Activated B cell treated with CpG ODN at 0.5 μM for 24 hours (primary cell): ENCODE measurements around the gene ARF6. TPM values are rescaled to one million over a fixed set of nuclear protein-coding genes. Genes with fewer than 3 reads are reported as not detected.

Experiments used
- ATAC-seq: fragments of 200-7000 bp; cut with Tn5 transposase; one replicate; pipeline ENCODE4 v1.10.0; 2021; ENCODE audit warnings: low read depth, mild to moderate bottlenecking, moderate library complexity
- CTCF ChIA-PET: fragments of 350-600 bp; sonication (Branson Sonifier 250); formaldehyde crosslinking; loops from one replicate; lab custom pipeline; 2021; ENCODE audit warnings: antibody characterized with exemption; lab: Charles Lee
- POLR2A ChIA-PET: fragments of 350-600 bp; sonication (Branson Sonifier 250); formaldehyde crosslinking; loops from one replicate; lab custom pipeline; 2021; ENCODE audit warnings: antibody characterized with exemption; lab: Charles Lee
- DNase-seq: peaks from one replicate; pipeline ENCODE4 v3.0.0; 2022
- H3K27ac Mint-ChIP-seq: one replicate; pipeline ENCODE4 v1.8.0; 2020; ENCODE audit warnings: mixed read lengths
- H3K27me3 Mint-ChIP-seq: one replicate; pipeline ENCODE4 v1.8.0; 2021; ENCODE audit warnings: mixed read lengths
- H3K36me3 Mint-ChIP-seq: one replicate; pipeline ENCODE4 v1.8.0; 2021; ENCODE audit warnings: low read depth, mixed read lengths
- H3K4me1 Mint-ChIP-seq: one replicate; pipeline ENCODE4 v1.8.0; 2021; ENCODE audit warnings: mixed read lengths
- H3K4me3 Mint-ChIP-seq: one replicate; pipeline ENCODE4 v1.8.0; 2020; ENCODE audit warnings: mild to moderate bottlenecking, mixed read lengths
- H3K9me3 Mint-ChIP-seq: one replicate; pipeline ENCODE4 v1.8.0; 2020; ENCODE audit warnings: mixed read lengths
- CTCF ChIP-seq: fragments of 200-600 bp; IDR thresholded peaks from one replicate; pipeline ENCODE4 v1.8.0; 2022; ENCODE audit warnings: antibody characterized with exemption, mild to moderate bottlenecking
- intact Hi-C: fragments of 100-400 bp; cut with micrococcal nuclease; formaldehyde crosslinking; loops from one replicate; pipeline ENCODE4 v1.15.1; 2024
- total RNA-seq: library from RNA; stranded (reverse); gene quantifications from 2 replicates; pipeline ENCODE4 v1.2.3, GENCODE V29; 2022

The ARF6 gene
- total RNA-seq = 136 and 142 TPM in 2 replicates

- no peaks in the 10 kb centered on the region for H3K9me3 Mint-ChIP-seq
- ATAC-seq (peak; percentile 85), DNase-seq (peak; percentile 98)
- H3K4me3 Mint-ChIP-seq = peak within 1 kb of the TSS; percentile 96
- no peak for TF ChIP-seq CTCF
- peak within 1 kb of the TSS; percentile 98 for H3K27ac Mint-ChIP-seq
- POLR2A ChIA-PET = interaction anchor here (0.5 to 3.9 kb wide), 50 partner anchors 10 to 640 kb away, joined by 3 to 143 read pairs (median 9); partner anchors contain the start of genes DNAAF2, KLHDC2, MAP4K5 and NEMF
- CTCF ChIA-PET = interaction anchor here (0.7 to 3.2 kb wide), 13 partner anchors 13 to 213 kb away, joined by 3 to 30 read pairs (median 6); no protein-coding TSS in a partner anchor
- intact Hi-C loops = loop anchor here (1.0 to 2.0 kb wide), 13 partner anchors 12 to 213 kb away; no protein-coding TSS in a partner anchor
- peaks cover 38% of the 10 kb centered on the region for H3K4me1 Mint-ChIP-seq
- H3K27me3 Mint-ChIP-seq = no peaks in the 10 kb centered on the region
- peaks cover 44% of the 10 kb centered on the region for H3K36me3 Mint-ChIP-seq
These were observed at the start of gene ARF6 for GRCh38 chr14:49892636-49893308. ARF6 (plus strand) TSS chr14:49893082; CDS start chr14:49893737, 655 bp downstream.

GRCh38 chr14:49849213-49849847 is 43.6 kb upstream of the ARF6 start:
- Mint-ChIP-seq H3K4me1 (peaks cover 40% of the 10 kb centered on the region), H3K4me3 (no peak overlapping the region), H3K27me3 (no peaks in the 10 kb centered on the region), H3K9me3 (no peaks in the 10 kb centered on the region), H3K36me3 (peaks cover 57% of the 10 kb centered on the region), H3K27ac (no peak overlapping the region)
- TF ChIP-seq CTCF = no peak
- DNase-seq (no peak), ATAC-seq (no peak)
- ChIA-PET POLR2A (interaction anchor here (0.6 to 1.4 kb wide), 5 partner anchors 9 to 463 kb away, joined by 3 to 8 read pairs (median 6); partner anchors contain the start of genes DMAC2L, L2HGDH and VCPKMT), CTCF (no interaction called here)
- intact Hi-C loops = loop anchor here (5.0 kb wide), 1 partner anchor 67 kb away; no protein-coding TSS in a partner anchor

GRCh38 chr14:49851813-49852212 is 41.1 kb upstream of the ARF6 start:
- H3K9me3 Mint-ChIP-seq = no peaks in the 10 kb centered on the region
- no peak for DNase-seq
- TF ChIP-seq CTCF = no peak
- peaks cover 34% of the 10 kb centered on the region for H3K36me3 Mint-ChIP-seq
- ChIA-PET POLR2A (interaction anchor here (0.5 to 4.1 kb wide), 42 partner anchors 8 to 681 kb away, joined by 3 to 105 read pairs (median 6); partner anchors contain the start of genes ARF6, DMAC2L, DNAAF2 and KLHDC2), CTCF (interaction anchor here (0.7 to 3.9 kb wide), 28 partner anchors 8 to 460 kb away, joined by 3 to 77 read pairs (median 6); partner anchors contain the start of genes DMAC2L, DNAAF2, KLHDC2 and L2HGDH)
- peak overlapping the region; percentile 99 for H3K4me3 Mint-ChIP-seq
- H3K27ac Mint-ChIP-seq = peak overlapping the region; percentile 98
- intact Hi-C loops = loop anchor here (1.0 to 10.0 kb wide), 4 partner anchors 84 to 903 kb away; partner anchors contain the start of genes DMAC2L, KLHDC2, L2HGDH and SOS2
- H3K4me1 Mint-ChIP-seq = peaks cover 41% of the 10 kb centered on the region
- H3K27me3 Mint-ChIP-seq = no peaks in the 10 kb centered on the region
- no peak for ATAC-seq

- H3K4me1 Mint-ChIP-seq = peaks cover 47% of the 10 kb centered on the region
- peak within 1 kb of the TSS; percentile 98 for H3K27ac Mint-ChIP-seq
- H3K36me3 Mint-ChIP-seq = peaks cover 31% of the 10 kb centered on the region
- H3K4me3 Mint-ChIP-seq = peak within 1 kb of the TSS; percentile 99
- no peaks in the 10 kb centered on the region for H3K9me3 Mint-ChIP-seq
- intact Hi-C loops = loop anchor here (1.0 to 10.0 kb wide), 14 partner anchors 10 to 902 kb away; partner anchors contain the start of genes DMAC2L, KLHDC2, L2HGDH and MAP4K5
- POLR2A ChIA-PET = interaction anchor here (0.5 to 4.1 kb wide), 57 partner anchors 8 to 680 kb away, joined by 3 to 105 read pairs (median 5); partner anchors contain the start of genes ARF6, DMAC2L, DNAAF2 and KLHDC2
- CTCF ChIA-PET = interaction anchor here (0.6 to 3.9 kb wide), 37 partner anchors 9 to 459 kb away, joined by 3 to 77 read pairs (median 6); partner anchors contain the start of genes DMAC2L, DNAAF2, KLHDC2 and L2HGDH
- peak; percentile 27 for TF ChIP-seq CTCF
- ATAC-seq (peak; percentile 83), DNase-seq (peak; percentile 78)
- no peaks in the 10 kb centered on the region for H3K27me3 Mint-ChIP-seq
These were observed 40.4 kb upstream of the ARF6 start, which contains the start of gene NEMF for GRCh38 chr14:49852301-49853157. NEMF (minus strand) TSS chr14:49852788; CDS start chr14:49852753, 35 bp downstream.
